PC-3 (cell line): ENCODE data around the gene SUN1.

Experiments used
- EZH2 ChIP-seq: fragments of 300-600 bp; sonication (generic); IDR thresholded peaks from one replicate; pipeline ENCODE4 v1.6.1; 2017; ENCODE audit warnings: antibody characterized with exemption, mild to moderate bottlenecking, low read length; ENCODE audit not compliant: unreplicated experiment
- EZH2phosphoT487 ChIP-seq: fragments of 300-600 bp; sonication (generic); IDR thresholded peaks from 2 replicates; pipeline ENCODE4 v1.6.1; 2018; ENCODE audit warnings: mild to moderate bottlenecking, antibody characterized with exemption, low read length, borderline replicate concordance
- TF ChIP-seq, protein P1 (sequence below): fragments of 300-600 bp; sonication (generic); conservative IDR thresholded peaks from 2 replicates; pipeline ENCODE4 v1.5.1; 2017; ENCODE audit warnings: antibody characterized with exemption, low read depth, mild to moderate bottlenecking, low read length

DNA sequence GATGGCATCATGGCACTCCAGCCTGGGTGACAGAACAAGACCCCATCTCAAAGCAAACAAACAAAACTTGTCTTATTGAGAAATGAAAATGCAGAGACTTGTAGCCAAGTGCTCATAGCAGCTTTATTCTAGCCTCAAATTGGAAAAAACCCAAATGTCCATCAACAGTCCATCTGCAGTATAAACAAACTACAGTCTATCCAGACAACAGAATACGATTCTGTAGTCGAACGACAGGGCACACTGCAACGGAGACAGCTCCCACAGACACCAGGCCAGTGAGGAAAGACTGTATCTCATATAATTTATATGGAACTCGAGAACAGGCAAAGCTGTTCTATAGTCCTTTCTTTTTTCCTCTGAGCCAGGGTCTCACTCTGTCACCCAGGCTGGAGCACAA is 40.8 kb upstream of the SUN1 start:
- no peak for TF ChIP-seq EZH2
- TF ChIP-seq, protein P1, sequence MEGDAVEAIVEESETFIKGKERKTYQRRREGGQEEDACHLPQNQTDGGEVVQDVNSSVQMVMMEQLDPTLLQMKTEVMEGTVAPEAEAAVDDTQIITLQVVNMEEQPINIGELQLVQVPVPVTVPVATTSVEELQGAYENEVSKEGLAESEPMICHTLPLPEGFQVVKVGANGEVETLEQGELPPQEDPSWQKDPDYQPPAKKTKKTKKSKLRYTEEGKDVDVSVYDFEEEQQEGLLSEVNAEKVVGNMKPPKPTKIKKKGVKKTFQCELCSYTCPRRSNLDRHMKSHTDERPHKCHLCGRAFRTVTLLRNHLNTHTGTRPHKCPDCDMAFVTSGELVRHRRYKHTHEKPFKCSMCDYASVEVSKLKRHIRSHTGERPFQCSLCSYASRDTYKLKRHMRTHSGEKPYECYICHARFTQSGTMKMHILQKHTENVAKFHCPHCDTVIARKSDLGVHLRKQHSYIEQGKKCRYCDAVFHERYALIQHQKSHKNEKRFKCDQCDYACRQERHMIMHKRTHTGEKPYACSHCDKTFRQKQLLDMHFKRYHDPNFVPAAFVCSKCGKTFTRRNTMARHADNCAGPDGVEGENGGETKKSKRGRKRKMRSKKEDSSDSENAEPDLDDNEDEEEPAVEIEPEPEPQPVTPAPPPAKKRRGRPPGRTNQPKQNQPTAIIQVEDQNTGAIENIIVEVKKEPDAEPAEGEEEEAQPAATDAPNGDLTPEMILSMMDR: no peak
- no peak for TF ChIP-seq EZH2phosphoT487
